Measurements from ENCODE around the gene ZNF488.

Gene ZNF488

GRCh38 chr10:47353351-47353750, 30.7 kb downstream of the ZNF488 start:
- H3K4me1 ChIP-seq (ENCODE audit: control insufficient read depth, insufficient read depth, low read length) = no peaks in the 10 kb centered on the region
- no peak overlapping the region for H3K4me3 ChIP-seq (ENCODE audit: low read length)
- no peak overlapping the region for H3K9ac ChIP-seq (ENCODE audit: low read length)
- DNase-seq (ENCODE audit: low read depth) = no peak
- no peaks in the 10 kb centered on the region for H3K9me3 ChIP-seq (ENCODE audit: control insufficient read depth, low read length)
- H3K27me3 ChIP-seq (replicated peaks; ENCODE audit: control insufficient read depth, insufficient read depth, low read length) = peaks cover 10% of the 10 kb centered on the region
- no peaks in the 10 kb centered on the region for H3K36me3 ChIP-seq (ENCODE audit: control insufficient read depth, insufficient read depth, low read length, severe bottlenecking)

GRCh38 chr10:47351899-47352815, 31.9 kb downstream of the ZNF488 start:
- Histone ChIP-seq H3K4me3 (ENCODE audit: low read length) (no peak overlapping the region), H3K36me3 (ENCODE audit: control insufficient read depth, insufficient read depth, low read length, severe bottlenecking) (no peaks in the 10 kb centered on the region), H3K27me3 (replicated peaks; ENCODE audit: control insufficient read depth, insufficient read depth, low read length) (peaks cover 10% of the 10 kb centered on the region), H3K9me3 (ENCODE audit: control insufficient read depth, low read length) (no peaks in the 10 kb centered on the region), H3K9ac (ENCODE audit: low read length) (no peak overlapping the region), H3K4me1 (ENCODE audit: control insufficient read depth, insufficient read depth, low read length) (no peaks in the 10 kb centered on the region)
- DNase-seq (ENCODE audit: low read depth) = no peak

GRCh38 chr10:47350671-47351640, 33.1 kb downstream of the ZNF488 start:
- no peak overlapping the region for H3K9ac ChIP-seq (ENCODE audit: low read length)
- no peak for DNase-seq (ENCODE audit: low read depth)
- no peaks in the 10 kb centered on the region for H3K9me3 ChIP-seq (ENCODE audit: control insufficient read depth, low read length)
- H3K36me3 ChIP-seq (ENCODE audit: control insufficient read depth, insufficient read depth, low read length, severe bottlenecking) = no peaks in the 10 kb centered on the region
- peaks cover 13% of the 10 kb centered on the region for H3K27me3 ChIP-seq (replicated peaks; ENCODE audit: control insufficient read depth, insufficient read depth, low read length)
- H3K4me1 ChIP-seq (ENCODE audit: control insufficient read depth, insufficient read depth, low read length) = no peaks in the 10 kb centered on the region
- no peak overlapping the region for H3K4me3 ChIP-seq (ENCODE audit: low read length)

- no peaks in the 10 kb centered on the region for H3K36me3 ChIP-seq (ENCODE audit: control insufficient read depth, insufficient read depth, low read length, severe bottlenecking)
- H3K27me3 ChIP-seq (replicated peaks; ENCODE audit: control insufficient read depth, insufficient read depth, low read length) = peaks cover 20% of the 10 kb centered on the region
- DNase-seq (ENCODE audit: low read depth) = no peak
- no peak overlapping the region for H3K4me3 ChIP-seq (ENCODE audit: low read length)
- no peaks in the 10 kb centered on the region for H3K9me3 ChIP-seq (ENCODE audit: control insufficient read depth, low read length)
- H3K4me1 ChIP-seq (ENCODE audit: control insufficient read depth, insufficient read depth, low read length) = no peaks in the 10 kb centered on the region
- no peak overlapping the region for H3K9ac ChIP-seq (ENCODE audit: low read length)
Observed at GRCh38 chr10:47349941-47350371, 34.1 kb downstream of the ZNF488 start.

- H3K9me3 ChIP-seq (ENCODE audit: control insufficient read depth, low read length) = no peaks in the 10 kb centered on the region
- peaks cover 23% of the 10 kb centered on the region for H3K27me3 ChIP-seq (replicated peaks; ENCODE audit: control insufficient read depth, insufficient read depth, low read length)
- H3K4me1 ChIP-seq (ENCODE audit: control insufficient read depth, insufficient read depth, low read length) = no peaks in the 10 kb centered on the region
- H3K9ac ChIP-seq (ENCODE audit: low read length) = no peak overlapping the region
- no peaks in the 10 kb centered on the region for H3K36me3 ChIP-seq (ENCODE audit: control insufficient read depth, insufficient read depth, low read length, severe bottlenecking)
- H3K4me3 ChIP-seq (ENCODE audit: low read length) = no peak overlapping the region
- DNase-seq (ENCODE audit: low read depth) = no peak
Observed at GRCh38 chr10:47349516-47349915, 34.6 kb downstream of the ZNF488 start.

- H3K4me3 ChIP-seq (ENCODE audit: low read length) = no peak overlapping the region
- no peak for DNase-seq (ENCODE audit: low read depth)
- no peaks in the 10 kb centered on the region for H3K9me3 ChIP-seq (ENCODE audit: control insufficient read depth, low read length)
- H3K4me1 ChIP-seq (ENCODE audit: control insufficient read depth, insufficient read depth, low read length) = no peaks in the 10 kb centered on the region
- peaks cover 21% of the 10 kb centered on the region for H3K27me3 ChIP-seq (replicated peaks; ENCODE audit: control insufficient read depth, insufficient read depth, low read length)
- H3K36me3 ChIP-seq (ENCODE audit: control insufficient read depth, insufficient read depth, low read length, severe bottlenecking) = no peaks in the 10 kb centered on the region
- H3K9ac ChIP-seq (ENCODE audit: low read length) = no peak overlapping the region
Observed at GRCh38 chr10:47348661-47349470, 35.2 kb downstream of the ZNF488 start.

- DNase-seq (ENCODE audit: low read depth) = no peak
- Histone ChIP-seq H3K9ac (ENCODE audit: low read length) (no peak within 1 kb of the TSS), H3K27me3 (replicated peaks; ENCODE audit: control insufficient read depth, insufficient read depth, low read length) (peaks cover 19% of the 10 kb centered on the region), H3K9me3 (ENCODE audit: control insufficient read depth, low read length) (no peaks in the 10 kb centered on the region), H3K36me3 (ENCODE audit: control insufficient read depth, insufficient read depth, low read length, severe bottlenecking) (no peaks in the 10 kb centered on the region), H3K4me3 (ENCODE audit: low read length) (no peak within 1 kb of the TSS), H3K4me1 (ENCODE audit: control insufficient read depth, insufficient read depth, low read length) (no peaks in the 10 kb centered on the region)
Observed at GRCh38 chr10:47348138-47348651, 35.9 kb downstream of the ZNF488 start, which contains the start of gene RBP3. Gene RBP3, plus strand, starts transcription at chr10:47348363. Its CDS starts 122 bp downstream, at chr10:47348485.

DNA sequence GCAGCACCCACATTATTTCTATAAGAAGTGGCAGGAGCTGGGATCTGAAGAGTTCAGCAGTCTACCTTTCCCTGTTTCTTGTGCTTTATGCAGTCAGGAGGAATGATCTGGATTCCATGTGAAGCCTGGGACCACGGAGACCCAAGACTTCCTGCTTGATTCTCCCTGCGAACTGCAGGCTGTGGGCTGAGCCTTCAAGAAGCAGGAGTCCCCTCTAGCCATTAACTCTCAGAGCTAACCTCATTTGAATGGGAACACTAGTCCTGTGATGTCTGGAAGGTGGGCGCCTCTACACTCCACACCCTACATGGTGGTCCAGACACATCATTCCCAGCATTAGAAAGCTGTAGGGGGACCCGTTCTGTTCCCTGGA, 36.8 kb downstream of the ZNF488 start:
- H3K4me1 ChIP-seq (ENCODE audit: control insufficient read depth, insufficient read depth, low read length) = no peaks in the 10 kb centered on the region
- no peaks in the 10 kb centered on the region for H3K36me3 ChIP-seq (ENCODE audit: control insufficient read depth, insufficient read depth, low read length, severe bottlenecking)
- DNase-seq (ENCODE audit: low read depth) = no peak
- H3K9me3 ChIP-seq (ENCODE audit: control insufficient read depth, low read length) = no peaks in the 10 kb centered on the region
- no peak overlapping the region for H3K4me3 ChIP-seq (ENCODE audit: low read length)
- no peak overlapping the region for H3K9ac ChIP-seq (ENCODE audit: low read length)
- H3K27me3 ChIP-seq (replicated peaks; ENCODE audit: control insufficient read depth, insufficient read depth, low read length) = peaks cover 17% of the 10 kb centered on the region

- H3K4me1 ChIP-seq (ENCODE audit: control insufficient read depth, insufficient read depth, low read length) = no peaks in the 10 kb centered on the region
- DNase-seq (ENCODE audit: low read depth) = no peak
- no peaks in the 10 kb centered on the region for H3K9me3 ChIP-seq (ENCODE audit: control insufficient read depth, low read length)
- no peaks in the 10 kb centered on the region for H3K36me3 ChIP-seq (ENCODE audit: control insufficient read depth, insufficient read depth, low read length, severe bottlenecking)
- no peak overlapping the region for H3K4me3 ChIP-seq (ENCODE audit: low read length)
- no peak overlapping the region for H3K9ac ChIP-seq (ENCODE audit: low read length)
- H3K27me3 ChIP-seq (replicated peaks; ENCODE audit: control insufficient read depth, insufficient read depth, low read length) = peaks cover 16% of the 10 kb centered on the region
Observed at GRCh38 chr10:47346581-47347302, 37.4 kb downstream of the ZNF488 start.
